G401 (cell line): ENCODE results near the gene TRIM9. TPM values are rescaled to one million over a fixed set of nuclear protein-coding genes. Genes with fewer than 3 reads are reported as not detected.
"Not testable (repeated sequence)": the region's sequence is repeated elsewhere in the genome, so short reads cannot be mapped to it uniquely, and the experiment has no call there.

Source experiments
- DNase-seq: peaks from one replicate; pipeline ENCODE4 v3.0.0-alpha.2; 2015; ENCODE audit warnings: low spot score
- in situ Hi-C: cut with HindIII; loops from 2 replicates; pipeline ENCODE4 v1.10.0; 2016; ENCODE audit warnings: low sequenced_read_pairs, mixed read lengths
- total RNA-seq: library from RNA; depleted of rRNA; stranded (reverse); fragments of >200 nt; shearing (Covaris generic); gene quantifications from 2 replicates; pipeline ENCODE4 v1.2.3, GENCODE V29; 2014

TRIM9 gene
- total RNA-seq, 1 experiment from 2014 or later = 0.41 TPM

DNA sequence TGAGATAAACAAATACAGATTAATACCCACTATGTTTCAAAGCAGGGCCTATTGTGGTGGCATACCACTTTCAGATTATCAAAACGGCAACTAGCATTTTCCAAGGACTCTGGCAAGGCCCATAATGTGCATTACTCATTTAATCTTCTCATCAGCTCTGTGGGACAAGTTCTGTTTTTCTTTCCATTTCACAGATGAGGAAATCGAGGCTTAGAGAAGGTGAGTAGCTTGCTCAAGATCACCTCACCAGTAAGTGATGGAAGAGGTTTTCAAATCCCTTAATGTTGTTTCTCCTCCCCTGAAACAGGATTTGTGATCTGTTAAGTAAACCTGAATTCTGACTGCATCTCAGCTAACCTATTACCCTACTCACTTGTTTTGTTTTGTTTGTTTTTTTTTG is 146.7 kb downstream of the TRIM9 start:
- DNase-seq = no peak
- in situ Hi-C loops = no loop called here

DNA sequence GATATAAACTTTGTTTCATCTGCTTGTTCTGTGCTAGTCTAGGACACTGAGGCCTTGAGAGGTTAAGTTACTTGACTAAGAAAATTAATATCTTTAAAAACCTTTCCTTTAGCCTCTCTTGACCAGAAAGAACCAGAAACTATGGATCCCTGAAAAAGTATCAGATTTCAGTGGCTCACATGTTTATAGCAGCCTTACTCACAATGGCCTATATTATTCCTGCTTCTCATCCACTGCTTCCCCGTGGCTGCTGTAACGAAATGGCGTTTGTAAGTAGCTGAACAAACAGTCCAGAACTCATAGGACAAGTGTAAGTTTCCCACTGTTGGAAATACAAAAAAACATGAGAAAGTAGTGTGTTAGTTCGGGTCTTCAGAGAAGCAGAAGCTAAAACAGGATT is 147.5 kb downstream of the TRIM9 start:
- DNase-seq = no peak
- in situ Hi-C loops = no loop called here

DNA sequence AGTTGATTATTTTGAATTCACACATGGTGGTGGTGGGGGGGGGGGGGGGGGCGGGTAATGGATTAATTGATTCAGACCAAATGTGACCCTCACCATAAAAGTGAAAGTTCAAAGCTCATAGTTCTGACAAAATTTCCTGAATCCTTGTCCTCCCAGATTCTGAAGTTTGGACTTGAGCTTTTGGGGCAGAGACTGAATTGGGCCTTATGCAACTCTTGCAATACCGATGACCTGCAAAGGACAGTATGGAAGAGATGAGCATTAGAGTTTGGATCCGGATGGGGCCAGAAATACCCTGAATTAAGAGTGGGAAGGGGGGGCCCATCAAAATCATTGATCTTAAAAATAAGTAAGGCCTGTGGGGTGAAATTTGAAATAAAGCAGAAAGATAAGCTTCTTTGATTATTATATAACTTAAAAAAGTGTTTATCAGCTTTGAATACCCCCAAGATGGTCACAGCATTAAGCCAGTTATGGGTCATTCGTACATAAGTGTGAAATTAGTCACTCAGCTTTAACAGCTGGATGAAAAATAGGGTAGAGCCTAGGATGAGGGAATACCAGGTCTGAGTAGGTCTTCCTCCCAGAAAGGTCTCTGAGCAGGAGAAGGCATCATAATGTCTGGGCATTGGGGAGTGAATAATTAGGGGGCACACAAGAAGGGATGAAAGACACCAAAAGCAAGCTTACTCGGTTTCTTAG is 148.5 kb downstream of the TRIM9 start:
- DNase-seq = no peak
- in situ Hi-C loops = no loop called here

DNA sequence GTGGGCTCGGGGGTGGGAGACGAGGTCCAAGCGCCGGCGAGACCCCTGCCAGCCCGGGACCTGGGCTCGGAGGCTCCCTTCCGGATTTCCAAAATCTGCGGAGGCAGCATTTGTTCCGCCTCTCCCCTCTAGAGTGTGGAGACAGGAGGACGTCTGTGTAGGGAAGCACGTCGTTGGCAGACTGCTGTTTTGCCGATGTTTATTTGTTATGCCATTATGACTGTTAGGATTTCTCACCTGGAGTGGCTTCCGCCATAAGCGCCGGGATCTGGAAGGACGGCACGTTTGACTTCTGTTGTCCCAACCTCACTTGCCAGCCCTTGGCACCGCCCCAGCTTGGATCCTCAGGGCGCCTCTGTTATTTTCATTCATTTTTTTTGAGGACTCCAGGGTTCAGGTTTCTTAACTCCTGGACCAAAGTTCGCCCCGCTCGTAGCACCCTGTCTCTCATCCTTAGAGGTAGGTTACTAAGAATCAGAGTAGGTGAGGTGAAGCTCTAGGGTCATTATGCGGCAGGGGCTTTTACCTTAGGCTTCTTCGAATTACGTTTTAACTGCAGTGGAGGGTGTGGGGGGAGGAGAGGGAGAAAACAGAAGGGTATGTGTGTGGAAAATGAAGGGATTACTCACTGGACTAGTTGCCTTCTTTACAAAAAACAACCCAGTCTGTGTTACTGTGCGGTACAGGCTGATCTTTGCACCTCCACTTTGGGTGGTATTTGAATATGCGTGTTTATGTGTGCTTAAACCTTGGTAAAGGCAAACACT is 150.1 kb downstream of the TRIM9 start:
- peak; percentile 41 for DNase-seq
- in situ Hi-C loops = no loop called here

DNA sequence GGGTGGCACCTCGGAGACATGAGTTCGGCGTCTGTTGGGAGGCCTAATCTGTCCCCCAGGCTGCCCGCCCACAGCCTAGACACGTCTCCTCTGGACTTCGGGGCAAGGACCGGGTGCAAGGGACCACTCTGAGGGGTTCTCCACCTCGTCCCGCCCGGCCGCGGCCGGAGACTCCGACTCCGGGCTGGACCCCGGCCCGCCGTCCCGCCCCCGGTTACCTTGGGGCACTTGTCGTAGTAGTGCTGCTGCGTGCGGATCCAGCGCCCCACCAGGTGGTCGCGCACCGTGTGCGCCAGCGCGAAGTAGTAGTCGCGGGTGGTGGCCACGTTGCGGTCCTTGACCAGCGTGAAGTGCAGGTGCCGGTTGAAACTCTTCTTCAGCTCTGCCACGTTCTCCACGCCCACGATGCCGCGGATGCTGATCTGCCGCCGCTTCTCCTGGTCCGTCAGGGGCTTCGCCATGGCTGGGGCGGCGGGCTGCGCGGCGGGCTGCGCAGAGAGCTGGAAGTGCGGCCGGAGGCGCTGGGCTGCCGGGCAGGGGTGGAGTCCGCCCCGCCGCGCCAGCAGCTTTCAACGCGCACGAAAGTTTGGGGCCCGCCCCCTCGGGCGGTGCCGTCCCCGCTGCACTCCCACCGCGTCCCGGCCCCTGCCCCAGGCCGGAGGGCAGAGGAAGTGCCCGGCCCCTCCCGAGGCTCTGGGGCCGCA is 150.8 kb downstream of the TRIM9 start, which contains the start of gene PYGL:
Gene PYGL, minus strand, starts transcription at position 541 of the 704 bp plus-strand sequence. Its CDS starts 80 bp downstream, at position 461.
- in situ Hi-C loops = no loop called here
- no peak for DNase-seq

DNA sequence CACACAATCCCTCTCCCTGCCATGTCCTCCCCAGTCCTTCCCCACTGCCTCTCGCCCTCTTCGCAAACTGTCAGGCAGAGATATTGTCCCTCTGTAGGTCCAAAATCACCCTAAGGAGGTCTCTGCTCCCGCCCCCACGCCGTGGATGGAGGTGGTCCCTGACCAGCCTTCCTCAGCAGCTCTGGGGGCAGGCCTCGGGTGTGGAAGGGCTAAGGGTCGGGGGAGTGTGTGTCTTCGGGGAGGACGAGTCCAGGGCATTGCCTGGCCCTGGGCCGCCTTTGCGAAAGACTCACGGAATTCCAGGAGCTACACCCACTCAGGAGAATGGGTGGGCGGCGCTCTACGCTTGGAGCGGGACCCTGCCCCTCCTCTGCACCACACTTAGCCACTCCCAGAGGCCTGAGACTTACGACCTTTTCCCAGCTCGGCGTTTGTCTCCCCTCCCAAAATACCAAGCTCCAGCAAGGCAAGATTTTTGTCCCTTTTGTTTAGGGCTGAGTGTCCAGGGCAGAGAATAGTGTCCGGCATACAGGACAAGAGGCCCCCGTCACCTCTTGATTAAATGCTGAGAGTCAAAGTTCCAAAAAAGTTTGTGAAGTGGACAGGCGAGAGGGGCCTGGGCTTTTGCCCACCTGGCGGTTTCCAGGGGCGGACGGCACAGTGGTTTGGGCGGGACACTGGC is 151.5 kb downstream of the TRIM9 start:
- DNase-seq = no peak
- in situ Hi-C loops = no loop called here

DNA sequence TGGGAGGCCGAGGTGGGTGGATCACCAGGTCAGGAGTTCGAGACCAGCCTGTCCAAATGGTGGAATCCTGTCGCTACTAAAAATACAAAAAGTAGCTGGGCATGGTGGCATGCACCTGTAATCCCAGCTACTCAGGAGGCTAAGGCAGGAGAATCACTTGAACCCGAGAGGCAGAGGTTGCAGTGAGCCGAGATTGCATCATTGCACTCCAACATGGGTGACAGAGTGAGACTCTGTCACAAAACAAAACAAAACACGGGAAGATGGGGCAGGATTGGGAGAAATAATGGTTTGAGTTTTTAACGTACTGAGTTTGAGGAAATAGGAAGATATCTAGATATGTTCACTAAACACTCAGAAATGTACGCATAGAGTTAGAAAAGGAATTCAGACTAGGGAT is 153.3 kb downstream of the TRIM9 start:
- DNase-seq, in situ Hi-C loops: not testable (repeated sequence)

DNA sequence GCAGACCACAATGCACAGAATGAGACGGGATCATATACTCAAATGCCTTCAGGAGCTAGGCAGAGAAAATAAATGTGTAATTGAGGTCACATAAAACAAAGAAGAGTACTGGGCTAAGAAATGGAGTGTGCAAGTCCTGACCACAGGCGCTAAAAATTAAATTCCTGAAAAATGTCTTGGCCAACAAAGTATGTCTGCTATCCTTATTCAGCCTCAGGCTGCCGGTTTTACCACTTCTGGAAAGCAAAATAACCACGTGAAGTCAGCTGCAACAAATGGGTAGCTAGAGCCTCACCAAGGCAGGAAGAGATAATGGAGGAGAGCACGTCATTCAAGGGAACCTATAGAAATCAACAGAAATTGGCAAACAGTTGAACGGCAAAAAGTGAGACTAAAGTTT is 153.8 kb downstream of the TRIM9 start:
- in situ Hi-C loops = no loop called here
- DNase-seq = no peak

DNA sequence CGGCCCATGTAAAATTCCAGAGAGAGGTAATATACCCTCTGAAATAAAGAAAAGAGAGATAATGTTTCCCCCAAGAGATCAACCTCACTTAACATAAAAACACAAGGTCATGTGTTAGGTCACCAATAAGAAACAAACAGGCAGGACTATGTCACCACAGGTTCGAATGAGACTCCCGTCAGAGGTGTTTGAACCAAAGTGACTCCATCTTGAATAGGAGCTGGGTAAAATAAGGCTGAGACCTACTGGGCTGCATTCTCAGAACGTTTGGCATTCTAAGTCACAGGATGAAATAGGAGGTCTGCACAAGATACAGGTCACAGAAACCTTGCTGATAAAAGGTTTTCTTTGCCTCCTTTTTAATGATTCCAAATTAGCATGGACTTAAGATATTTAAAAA is 157.1 kb downstream of the TRIM9 start:
- no peak for DNase-seq
- in situ Hi-C loops = no loop called here

DNA sequence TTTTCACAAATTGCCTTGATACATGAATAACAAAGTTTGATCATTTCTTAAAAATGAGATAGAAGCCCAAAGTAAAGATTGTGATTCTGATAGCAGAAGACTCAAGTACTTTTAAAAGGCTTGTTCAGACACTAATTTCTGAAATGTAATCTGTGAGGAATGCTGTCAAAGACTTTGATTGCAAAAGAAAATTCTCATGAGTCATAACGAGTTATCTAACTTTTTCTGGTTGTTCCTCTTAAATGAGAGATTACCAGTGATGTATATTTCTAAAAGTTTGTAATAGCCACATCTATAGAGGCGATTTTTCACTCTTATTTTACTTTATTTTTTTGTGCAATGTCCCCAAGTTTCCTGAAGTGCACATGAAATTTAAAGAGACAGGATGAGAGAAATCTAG is 157.6 kb downstream of the TRIM9 start:
- DNase-seq = no peak
- in situ Hi-C loops = no loop called here

DNA sequence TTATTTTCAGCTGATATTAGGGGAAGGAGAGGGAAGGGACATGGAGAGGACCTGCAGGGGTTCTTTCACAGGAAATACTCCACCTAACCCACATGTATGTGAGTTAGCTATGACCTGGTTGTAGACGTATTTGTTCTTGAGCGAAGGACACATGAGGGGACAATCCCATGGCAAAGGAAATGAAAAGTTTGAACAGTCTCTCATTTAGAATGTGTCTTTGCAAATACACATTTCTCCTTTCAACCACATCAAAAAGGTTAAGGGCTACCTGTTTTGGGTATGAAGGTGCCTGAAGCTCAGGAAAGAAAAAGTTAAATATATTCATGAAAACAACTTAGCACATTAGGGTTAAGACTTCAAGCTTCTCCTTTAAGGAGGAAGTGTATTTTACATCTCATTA is 158.0 kb downstream of the TRIM9 start:
- no peak for DNase-seq
- in situ Hi-C loops = no loop called here

DNA sequence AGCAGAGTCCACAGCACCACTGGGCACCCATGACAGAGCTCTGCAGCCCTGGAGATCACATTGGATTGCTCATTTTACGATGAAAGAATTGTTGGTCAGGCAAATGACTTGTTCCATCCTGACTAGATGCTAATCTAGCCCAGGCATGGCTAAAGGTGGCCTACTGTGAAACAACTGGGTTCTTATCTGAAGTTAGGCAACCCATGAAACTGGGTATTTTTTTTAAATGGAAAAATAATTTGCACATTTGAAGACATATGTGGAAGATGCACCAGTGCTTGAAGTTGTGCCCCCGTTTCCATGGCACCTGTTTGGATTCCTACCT is 158.9 kb downstream of the TRIM9 start:
- no peak for DNase-seq
- in situ Hi-C loops = no loop called here

DNA sequence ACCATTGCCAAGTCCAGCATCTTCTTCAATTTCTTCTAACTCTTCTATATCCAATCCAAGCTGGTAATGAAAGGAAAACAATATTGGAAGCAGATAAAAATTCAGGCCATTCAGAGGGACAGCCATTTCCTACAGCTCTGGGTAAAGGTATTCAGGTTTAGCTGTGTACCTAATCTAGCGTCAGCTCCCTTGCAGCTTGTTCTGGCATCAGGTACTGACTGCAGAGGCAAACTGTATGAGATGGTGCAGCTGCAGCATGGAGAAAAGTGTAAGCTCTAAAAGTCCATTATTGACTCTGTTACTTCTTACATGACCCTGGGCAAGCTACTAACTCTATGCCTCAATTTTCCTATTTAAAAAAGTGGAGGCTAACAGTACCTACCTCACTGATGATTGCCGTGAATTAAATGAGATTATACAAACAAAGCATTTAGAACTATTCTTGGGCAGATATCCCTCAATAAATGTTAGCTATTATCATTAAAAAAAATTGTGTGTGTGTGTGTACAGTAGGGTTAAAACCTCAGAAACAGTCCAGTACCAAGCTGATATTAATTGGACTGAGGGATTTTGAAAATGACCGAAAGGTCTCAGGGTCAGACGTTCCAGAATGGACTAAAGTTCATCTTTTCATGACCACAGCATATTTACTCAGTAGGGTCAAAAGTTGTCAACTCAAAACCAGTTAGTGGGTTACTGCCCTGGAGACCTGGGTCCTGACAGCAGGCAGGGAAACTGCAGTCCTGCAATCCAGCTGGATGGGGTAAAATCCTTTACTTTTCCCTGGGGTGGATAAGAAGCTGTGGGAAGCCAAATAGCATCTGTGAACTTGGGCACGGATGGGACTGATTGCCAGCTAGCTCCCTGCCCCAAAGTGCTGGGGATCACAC is 159.5 kb downstream of the TRIM9 start:
- in situ Hi-C loops = no loop called here

DNA sequence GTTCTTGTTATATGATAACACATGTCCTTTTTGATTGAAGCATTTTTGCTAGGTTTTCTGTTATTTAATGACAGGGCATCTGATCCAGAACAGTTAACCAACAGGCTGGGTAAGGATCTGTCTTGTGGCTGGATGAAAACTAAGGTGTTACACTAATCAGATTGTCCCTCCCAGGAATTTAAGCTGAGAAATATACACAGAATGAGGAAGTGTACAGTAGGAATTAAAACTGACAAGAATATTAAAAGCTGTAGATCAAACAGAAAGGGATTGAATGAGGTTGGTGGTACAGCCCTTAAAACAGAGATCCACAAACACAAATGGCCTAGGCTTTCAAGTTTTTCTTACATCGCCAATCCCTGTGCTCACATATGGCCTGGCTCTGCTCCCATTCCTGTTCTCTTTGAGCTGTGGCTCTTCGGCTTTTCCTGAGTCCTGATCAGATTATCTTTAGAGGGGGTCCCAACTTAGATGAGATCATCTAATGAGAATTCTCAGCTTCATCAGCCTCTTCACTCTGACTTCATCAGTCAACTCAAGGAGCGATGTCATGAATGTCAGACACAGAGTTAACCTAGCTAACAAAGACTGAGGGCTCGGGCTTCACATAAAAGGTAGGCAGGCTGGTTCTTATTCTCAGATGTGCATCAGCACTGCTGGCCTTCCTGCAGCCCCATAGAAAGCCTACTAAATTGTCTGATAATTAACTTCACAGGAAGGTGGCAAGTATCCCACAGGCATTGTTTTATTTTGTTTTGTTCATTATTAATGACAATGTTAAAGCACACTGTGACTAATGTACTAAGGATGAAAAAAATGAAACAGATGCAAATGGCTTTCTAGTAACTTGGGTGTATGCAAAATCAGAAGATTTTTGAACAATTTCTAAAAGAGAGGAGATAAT is 162.1 kb downstream of the TRIM9 start:
- in situ Hi-C loops = no loop called here
- no peak for DNase-seq

More for the DNA sequence above, 159.5 kb downstream of the TRIM9 start:
- no peak for DNase-seq

DNA sequence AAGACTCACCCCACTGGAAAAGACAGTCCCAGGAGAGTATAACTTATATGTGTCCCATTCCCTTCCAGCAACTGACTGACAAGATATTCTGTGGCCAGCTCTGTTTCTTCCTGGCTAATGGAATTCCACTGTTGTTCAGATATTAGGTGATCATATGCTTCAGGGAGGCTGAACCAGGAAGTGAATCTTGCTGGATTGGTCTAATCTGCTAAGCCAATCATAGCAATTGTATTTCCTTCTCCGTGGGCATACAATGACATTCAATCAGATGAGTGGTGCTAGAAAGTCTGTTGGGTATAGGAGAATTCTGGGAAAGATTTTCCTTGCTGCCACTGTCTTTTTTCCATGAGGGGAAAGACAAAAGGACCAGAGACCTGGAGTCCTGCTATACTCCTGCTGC is 162.7 kb downstream of the TRIM9 start:
- in situ Hi-C loops = no loop called here

DNA sequence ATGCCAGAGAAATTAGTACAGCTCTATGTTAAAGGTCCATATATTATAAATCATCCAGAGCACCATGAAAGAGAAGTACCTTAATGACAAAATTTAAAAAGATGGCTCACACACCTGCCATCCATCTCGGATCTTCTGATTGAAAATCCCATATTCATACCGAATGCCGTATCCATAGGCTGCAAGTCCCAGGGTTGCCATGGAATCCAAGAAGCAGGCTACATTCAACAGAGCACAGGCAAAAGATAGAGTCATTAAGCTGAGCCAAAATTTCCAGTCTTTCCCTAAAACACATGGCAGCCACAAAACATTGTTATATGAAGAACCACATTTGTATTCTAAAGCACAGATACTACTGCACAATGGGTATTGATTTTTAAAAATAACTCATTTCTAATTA is 163.3 kb downstream of the TRIM9 start:
- in situ Hi-C loops = no loop called here
- DNase-seq = no peak

More for the DNA sequence above, 162.7 kb downstream of the TRIM9 start:
- no peak for DNase-seq

DNA sequence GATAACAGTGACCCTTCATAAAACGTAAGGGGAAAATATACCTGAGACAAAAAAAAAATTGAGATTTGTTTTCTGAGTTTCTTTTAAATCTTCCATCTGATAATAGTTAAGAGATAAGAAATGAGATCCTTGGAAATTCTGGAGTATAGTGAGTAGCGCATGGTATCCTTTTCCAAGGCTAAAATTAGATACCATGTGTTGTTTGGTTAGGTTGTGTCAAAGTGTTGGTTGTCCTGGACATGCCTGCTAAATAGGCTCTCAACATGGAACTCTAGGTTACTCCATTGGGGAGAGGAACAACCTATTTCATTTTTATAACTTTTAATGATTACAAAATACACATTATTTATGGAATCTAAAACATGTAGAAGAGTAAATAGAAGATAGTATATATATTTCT is 165.4 kb downstream of the TRIM9 start:
- DNase-seq = no peak
- in situ Hi-C loops = no loop called here
